GM19438 (cell line): ENCODE data around the gene TBC1D25.
A peak's percentile ranks its signal among the peaks of the same experiment; 100 is the strongest.
"Not testable (repeated sequence)": the region's sequence is repeated elsewhere in the genome, so short reads cannot be mapped to it uniquely, and the experiment has no call there.

Source experiments
- ATAC-seq: cut with Tn5 transposase; IDR thresholded peaks from one replicate; pipeline ENCODE4 v1.9.1; 2021; ENCODE audit warnings: low read depth; ENCODE audit not compliant: unreplicated experiment

TBC1D25 gene

GRCh38 chrX:48555731-48556325 lies 16.3 kb downstream of the TBC1D25 start:
- ATAC-seq = not testable (repeated sequence)

- ATAC-seq = no peak
Measured at GRCh38 chrX:48558271-48558670, 18.8 kb downstream of the TBC1D25 start.

- ATAC-seq = no peak
Measured at GRCh38 chrX:48559636-48560035, 20.1 kb downstream of the TBC1D25 start.

- ATAC-seq = no peak
Measured at GRCh38 chrX:48560056-48560455, 20.5 kb downstream of the TBC1D25 start.

- no peak for ATAC-seq
Measured at GRCh38 chrX:48560681-48561080, 21.2 kb downstream of the TBC1D25 start.

GRCh38 chrX:48569958-48570357 lies 30.4 kb downstream of the TBC1D25 start:
- no peak for ATAC-seq

GRCh38 chrX:48573690-48574269 lies 34.3 kb downstream of the TBC1D25 start:
- no peak for ATAC-seq

- ATAC-seq = peak; percentile 84
Measured at GRCh38 chrX:48574270-48575266, 35.1 kb downstream of the TBC1D25 start, which contains the start of gene RBM3. TSS of gene RBM3 (plus strand) at chrX:48574484. CDS start at chrX:48575181, 697 bp downstream.

GRCh38 chrX:48575642-48576041 lies 36.1 kb downstream of the TBC1D25 start:
- ATAC-seq = no peak

GRCh38 chrX:48576108-48576507 lies 36.6 kb downstream of the TBC1D25 start:
- no peak for ATAC-seq

GRCh38 chrX:48578661-48579128 lies 39.2 kb downstream of the TBC1D25 start:
- no peak for ATAC-seq

- no peak for ATAC-seq
Measured at GRCh38 chrX:48579259-48579658, 39.7 kb downstream of the TBC1D25 start.

- ATAC-seq = no peak
Measured at GRCh38 chrX:48580662-48581061, 41.1 kb downstream of the TBC1D25 start.

- no peak for ATAC-seq
Measured at GRCh38 chrX:48584698-48585097, 45.2 kb downstream of the TBC1D25 start.

- no peak for ATAC-seq
Measured at GRCh38 chrX:48589482-48590162, 50.1 kb downstream of the TBC1D25 start.

GRCh38 chrX:48590203-48591103 lies 50.9 kb downstream of the TBC1D25 start:
- no peak for ATAC-seq

GRCh38 chrX:48591255-48591791 lies 51.8 kb downstream of the TBC1D25 start:
- no peak for ATAC-seq

GRCh38 chrX:48592971-48593370 lies 53.5 kb downstream of the TBC1D25 start:
- no peak for ATAC-seq

GRCh38 chrX:48595929-48596328 lies 56.4 kb downstream of the TBC1D25 start:
- ATAC-seq = no peak
